Stimulated activated CD4-positive, alpha-beta T cell treated with anti-CD3 and anti-CD28 coated beads, TNF-alpha, amount 100 ng/mL, for 48 hours (primary cell): Measurements from ENCODE around the gene PPME1.

ENCODE experiments used
- DNase-seq, 3 donors: peaks; one replicate each; pipeline ENCODE4 v3.0.0-alpha.2; 2020; ENCODE audit warnings: low read depth in 3 of 3

The PPME1 gene

DNA sequence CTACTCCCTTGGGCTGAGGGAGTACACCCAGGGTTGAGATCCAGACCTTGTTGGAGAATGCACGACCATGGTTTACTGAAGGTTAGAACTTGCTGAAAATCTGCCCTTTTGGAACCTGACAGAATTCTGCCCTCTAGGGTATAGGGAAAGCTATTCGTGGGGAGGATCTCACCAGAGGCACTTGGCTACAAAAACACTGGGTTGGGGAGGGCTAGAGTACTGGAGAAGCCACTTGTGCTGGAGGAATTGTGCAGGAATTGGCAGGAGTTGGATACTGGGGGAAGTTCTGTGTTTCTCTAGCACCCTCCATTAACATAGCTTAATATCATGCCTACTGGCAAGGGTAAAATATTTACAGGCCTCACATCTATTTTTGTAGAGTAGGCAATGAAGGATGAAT lies 55.8 kb downstream of the PPME1 start:
- no peak for DNase-seq

DNA sequence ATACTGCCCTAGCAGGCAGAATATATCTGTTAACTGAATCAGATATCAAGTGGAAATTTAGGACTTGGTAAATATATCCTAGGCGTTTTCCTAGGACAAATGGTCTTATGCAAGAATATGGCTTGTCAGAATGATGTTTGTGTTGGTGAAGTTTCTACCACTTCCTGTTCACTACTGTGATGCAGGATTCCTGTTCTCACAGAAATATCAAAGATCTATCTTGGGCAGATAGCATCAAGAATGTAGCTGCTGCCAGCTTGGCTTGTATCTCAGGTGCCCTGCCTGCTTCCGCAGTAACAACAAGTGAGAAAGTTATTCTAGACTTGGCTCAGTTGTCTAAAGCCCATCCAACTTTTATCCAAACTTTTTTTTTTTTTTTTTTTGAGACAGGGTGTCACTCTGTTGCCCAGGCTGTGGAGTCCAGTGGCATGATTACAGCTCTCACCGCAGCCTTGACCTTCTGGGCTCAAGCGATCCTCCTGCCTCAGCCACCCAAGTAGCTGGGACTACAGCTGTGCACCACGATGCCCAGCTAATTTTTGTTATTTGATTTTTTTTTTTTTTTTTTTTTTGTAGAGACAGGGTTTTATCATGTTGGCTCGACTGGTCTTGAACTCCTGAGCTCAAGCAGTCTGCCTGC lies 61.3 kb downstream of the PPME1 start:
- DNase-seq = no peak

DNA sequence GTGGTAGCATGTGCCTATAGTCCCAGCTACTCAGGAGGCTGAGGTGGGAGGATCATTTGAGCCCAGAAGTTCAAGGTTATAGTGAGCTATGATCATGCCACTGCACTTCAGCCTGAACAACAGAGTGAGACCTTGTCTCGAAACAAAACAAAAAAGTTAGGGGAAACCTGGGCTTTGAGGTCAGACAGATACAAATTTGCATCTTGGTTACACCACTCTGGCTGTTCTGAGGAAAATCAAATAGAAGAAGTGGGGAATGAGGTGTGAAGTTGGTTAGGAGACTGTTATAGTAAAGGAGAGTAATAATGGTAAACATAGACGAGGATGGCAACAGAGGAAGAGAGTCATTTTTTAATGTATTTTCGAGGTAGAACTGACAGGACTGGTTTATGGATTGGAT lies 62.6 kb downstream of the PPME1 start:
- no peak for DNase-seq

DNA sequence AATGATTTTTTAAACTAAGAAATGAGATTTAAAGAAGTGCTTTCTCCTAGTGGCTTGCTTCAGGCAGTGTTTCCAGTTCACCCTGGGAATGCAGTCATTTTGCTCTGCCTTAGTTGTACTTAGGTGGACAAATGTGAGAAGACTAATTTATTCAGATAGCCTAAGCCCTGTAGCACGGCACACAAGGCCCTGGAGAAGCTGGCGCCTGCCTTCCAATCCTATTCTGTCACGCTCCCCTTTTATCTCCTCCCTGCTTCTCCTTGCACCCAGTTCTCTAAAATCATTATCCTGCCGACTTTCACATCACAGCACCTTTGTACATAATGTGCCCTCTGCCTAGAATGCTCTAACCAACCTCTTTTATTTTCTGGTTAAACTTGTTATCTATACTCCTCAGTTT lies 64.0 kb downstream of the PPME1 start:
- no peak for DNase-seq

DNA sequence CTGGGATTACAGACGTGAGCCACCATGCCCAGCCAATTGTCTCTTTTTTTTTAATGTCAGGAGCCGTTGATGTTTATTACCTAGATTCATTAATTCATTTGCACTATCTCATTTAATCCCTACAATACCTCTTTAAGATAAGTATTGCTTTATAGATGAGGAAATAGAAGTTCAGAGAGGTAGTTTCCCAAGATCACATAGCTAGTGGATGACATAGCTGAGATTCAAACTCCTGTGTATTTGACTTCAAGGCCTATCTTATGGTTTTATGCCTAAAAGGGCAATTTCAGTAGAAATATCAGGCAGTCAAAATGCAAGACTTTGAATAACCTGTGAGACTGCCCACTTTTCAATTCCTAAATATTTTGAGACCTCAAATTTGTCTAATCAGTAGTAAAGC lies 66.5 kb downstream of the PPME1 start:
- DNase-seq = no peak

DNA sequence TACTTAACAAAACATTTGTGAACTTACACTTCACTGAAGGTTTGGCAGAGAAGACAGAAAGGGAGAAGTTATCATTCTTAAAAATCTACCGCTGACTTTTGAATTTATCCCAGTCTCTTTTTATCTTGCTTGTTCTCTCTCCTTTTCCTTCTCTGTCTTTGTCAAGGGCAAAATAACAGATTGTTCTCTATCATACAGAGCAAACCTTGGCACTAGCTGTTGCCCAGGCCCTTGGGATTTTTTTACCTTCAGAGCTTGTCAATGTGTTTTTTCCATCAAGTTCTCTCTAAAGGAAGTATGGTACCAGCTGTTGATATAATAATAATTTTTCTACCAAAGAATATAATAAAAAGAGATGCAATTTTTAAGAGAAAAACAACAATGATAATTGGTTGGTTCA lies 67.2 kb downstream of the PPME1 start:
- no peak for DNase-seq

DNA sequence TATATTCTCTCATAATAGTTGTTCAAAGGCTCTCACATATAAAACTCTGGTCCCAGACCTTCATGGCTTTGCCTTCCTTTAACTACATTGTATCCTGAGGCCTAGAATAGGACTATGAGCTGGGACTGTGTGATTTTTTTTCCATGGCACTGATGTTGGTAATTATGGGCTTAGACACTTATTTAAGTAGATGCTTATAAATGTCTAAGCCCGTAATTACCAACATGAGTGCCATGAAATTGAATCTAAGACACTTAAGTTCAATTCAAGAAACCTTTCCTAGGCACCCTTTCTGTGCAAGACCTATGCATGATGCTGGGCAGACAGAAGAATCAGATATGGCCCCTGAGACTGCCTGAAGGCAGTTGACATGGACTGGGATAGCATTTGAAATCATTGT lies 77.4 kb downstream of the PPME1 start:
- DNase-seq = no peak

DNA sequence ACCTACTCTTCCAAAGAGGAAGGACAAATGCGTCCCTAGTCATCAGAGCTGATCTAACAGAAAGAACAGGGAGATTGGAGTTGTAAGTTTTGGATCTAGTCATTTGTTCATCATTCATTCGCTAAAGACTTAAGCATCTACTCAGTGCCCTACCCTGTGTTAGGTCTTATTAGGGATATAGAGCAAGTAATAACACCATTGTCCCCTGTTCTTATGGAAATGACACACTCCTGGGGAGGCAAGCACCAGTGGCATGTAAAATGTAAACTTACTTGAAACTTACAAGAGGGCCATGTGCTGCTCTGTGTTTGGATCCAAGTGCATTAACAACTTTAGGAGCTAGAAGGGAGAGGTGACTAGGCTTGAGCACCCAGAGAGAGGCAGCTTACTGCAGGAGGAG lies 78.4 kb downstream of the PPME1 start:
- no peak for DNase-seq

DNA sequence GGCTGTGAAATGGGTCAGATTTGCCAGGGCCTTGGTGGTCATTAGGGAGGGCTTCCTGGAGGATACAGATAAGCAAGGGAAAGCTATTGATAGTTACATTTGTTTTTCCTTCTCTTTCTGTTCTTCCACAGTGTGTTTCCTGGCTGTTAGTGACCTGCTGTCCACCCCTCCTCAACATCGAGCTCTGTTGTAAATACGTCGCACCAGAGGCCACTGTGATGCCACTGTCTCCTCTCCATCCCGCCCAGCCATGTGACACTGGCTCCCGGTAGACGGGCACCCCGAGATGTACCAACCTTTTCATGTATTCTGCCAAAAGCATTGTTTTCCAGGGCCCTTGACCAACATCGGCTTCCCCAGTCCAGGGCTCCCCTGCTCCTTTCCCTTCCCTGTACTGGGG lies 82.3 kb downstream of the PPME1 start:
- no peak for DNase-seq

DNA sequence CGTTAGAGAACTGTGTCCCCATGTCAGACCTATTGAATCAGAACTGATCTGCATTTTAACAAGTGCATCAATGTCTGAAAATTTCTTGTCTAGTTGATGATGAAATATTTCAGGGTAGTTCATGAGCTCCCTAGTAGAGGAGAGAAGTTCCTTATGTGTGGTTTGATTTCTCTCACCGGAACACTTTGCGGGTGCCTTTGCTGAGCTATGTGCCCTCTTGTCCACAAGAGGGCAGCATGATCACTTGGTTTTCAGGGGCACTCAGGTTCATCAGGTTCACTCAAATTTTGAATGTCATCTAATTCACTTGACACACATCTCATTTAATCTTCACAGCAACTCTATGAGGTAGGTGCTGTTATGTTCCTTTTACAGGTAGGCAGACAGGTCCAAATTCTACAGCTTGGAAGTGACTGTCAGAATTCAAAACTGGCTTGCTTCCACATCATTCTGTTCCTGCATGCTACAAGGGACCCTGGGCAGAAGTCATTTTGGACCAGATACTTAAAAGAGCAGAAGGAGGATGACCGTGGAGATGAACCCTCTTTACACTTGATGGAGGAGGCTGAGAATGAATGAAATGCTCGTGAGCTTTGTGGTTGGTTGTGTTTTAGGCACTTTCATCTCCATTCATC lies 84.8 kb downstream of the PPME1 start:
- peak in 2 of 3 donors; percentile 18 to 29 for DNase-seq

DNA sequence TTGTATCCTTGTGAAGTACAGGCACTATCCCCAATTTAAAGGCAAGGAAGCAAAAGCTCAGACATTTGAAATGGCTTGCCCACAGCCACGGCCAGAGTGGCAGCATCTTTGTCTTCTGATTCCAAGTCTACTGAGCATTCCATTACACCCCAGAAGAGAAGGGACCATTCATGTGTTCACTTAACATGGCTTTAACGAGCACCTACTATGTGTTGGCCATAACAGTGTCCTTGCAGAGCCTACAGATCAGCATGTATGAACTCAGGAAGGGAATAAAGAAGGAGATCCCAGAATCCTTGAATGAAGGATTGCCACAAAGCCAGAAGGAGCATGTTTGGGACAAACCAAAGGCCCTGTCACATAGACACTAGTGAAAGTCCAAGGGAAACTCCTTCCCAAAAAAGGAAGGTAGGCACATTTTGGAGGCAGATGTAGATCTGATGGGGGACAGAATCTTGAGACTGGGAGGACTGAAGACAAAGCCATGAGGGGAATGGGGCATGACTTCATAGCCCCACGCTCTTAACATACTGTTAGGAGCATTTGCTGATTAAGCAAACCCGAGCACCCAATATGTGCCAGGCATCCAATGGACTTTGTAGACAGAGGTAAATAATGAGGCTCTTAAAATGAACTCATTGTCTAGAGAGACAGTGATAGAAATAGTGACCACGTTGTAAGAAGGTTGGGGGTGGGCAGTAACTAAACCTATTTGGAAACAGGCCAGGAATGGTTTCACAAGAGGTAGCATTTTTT lies 85.5 kb downstream of the PPME1 start:
- DNase-seq = no peak

DNA sequence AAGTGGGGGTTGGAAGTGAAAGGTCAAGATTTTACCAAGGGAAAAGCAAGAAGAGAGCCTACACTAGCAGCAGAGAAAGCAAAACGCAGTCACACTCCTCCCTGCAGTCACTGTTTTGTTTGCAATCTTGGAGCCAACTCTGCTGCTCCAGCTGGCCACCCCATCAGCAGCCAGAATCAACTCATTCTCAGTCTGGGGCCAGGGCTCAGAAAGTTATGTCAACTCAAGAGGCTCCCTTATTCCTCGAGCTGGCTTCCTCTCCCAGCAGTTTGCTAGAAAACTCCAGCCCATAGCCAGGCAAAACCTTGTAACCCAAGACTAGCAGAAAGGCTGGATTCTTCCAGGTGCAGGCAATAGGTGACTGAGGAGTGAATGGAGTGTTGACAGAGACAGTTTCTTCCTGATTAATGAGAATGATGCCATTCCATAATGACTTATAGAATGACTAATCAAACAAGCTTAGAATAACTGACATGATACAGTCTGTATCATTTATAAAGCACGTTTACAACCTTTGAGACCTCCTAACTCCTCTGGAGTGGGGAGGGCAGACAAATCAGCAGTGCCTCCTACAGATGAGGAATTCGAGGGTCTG lies 87.0 kb downstream of the PPME1 start:
- no peak for DNase-seq

DNA sequence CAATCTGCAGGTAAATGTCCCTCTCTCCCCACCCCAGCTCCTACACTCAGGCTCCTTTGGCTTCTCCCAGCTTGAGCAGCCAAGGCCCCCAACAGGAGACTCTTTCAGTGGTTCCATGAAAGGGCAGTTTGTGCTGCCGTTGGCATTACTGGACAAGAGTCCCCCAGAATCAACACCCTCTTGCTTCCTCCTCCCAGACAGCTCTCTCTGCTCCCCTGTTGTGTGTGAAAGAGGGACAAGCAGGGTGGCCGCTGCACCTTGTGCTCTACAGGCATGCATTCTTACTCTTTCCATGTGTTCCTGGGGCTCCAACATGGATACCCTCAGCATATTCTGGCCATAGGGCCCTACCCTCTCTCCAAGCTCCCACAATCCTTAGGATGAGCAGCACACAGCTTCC lies 91.6 kb downstream of the PPME1 start:
- no peak for DNase-seq

DNA sequence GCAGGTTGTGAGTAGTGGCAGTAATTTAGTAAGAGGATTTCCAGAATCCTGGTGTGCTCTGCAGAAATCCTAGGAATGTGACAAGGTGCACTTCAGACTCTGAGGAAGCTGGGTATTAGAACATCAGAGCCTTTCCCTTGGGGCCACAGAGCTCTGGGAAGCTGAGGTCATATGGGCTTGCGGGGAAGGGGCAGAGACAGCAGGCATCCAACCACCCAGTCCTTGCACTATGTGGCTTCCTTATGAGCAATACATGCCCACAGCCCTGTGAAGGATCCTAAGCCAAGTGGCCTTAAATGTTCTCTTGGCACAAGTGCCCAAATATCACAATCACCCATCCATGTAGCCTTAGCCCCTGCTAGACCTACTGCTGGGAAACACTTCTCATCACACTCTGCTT lies 94.2 kb downstream of the PPME1 start:
- no peak for DNase-seq

DNA sequence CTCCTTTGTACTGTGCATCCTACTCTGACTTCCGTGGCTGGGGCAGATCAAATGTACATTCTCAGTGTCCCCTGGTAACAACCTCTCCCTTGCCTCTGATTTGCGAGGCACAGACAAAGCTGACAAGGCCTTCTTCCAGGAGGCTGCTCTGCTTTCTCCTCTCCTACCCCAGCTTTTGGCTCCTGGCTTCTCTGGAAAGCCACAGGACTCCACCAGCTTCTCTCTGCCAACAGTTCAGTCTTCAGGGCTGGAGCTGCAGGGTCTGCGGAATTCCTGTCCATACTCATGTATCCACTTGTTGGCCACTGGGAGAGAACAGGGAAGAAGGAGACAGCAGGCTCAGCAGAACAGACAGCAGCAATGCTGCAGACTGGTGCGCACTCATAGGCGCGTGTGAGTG lies 95.9 kb downstream of the PPME1 start:
- DNase-seq = no peak

DNA sequence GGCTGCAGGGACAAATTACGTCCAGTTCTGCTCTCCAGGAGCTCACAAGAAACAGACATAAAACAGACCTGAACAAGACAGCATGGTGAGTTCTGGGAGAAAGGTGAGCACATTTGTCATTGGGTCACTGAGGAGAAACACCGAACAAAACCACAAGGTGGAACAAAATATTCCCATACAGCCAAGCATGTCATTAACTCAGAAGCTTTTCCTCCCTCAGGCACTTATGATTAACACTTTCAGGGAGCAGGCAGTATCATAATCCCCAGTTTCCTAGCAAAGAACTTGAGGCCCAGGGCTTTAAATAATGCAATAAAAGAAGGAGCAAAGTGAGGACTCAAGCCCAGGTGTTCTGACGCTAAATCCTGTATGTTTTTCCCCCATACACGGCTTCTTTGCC lies 97.4 kb downstream of the PPME1 start:
- no peak for DNase-seq

DNA sequence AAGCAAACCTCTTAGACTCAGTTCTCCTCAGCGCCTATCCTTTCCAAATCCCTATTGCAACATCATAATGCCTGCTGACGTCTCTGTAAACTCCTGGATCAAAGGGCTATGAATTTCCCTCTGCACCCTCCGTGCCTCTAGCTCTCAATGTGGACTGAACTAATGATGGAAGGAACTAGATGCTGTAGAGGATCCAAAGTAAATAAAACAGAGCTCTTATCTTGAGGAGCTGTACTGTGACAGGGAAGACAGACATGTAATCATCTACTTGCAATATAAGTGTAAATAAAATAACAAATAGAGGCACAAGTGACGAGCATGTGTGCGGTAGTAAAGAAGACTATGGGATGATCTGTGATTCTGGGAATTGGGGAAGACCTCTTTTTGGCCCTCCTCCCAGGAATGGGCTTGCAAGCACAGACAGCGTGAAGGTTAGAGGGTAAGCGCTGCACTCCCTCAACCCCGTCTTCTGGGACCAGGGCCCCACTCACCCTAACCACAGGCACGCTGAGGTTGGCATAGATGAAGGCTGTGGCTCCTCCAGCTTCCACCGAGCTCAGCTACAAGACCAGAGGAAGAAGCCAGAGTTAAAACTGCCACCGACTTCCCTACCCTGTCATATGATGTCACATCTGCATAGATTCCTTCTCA lies 98.2 kb downstream of the PPME1 start:
- DNase-seq = peak in 1 of 3 donors; percentile 8

DNA sequence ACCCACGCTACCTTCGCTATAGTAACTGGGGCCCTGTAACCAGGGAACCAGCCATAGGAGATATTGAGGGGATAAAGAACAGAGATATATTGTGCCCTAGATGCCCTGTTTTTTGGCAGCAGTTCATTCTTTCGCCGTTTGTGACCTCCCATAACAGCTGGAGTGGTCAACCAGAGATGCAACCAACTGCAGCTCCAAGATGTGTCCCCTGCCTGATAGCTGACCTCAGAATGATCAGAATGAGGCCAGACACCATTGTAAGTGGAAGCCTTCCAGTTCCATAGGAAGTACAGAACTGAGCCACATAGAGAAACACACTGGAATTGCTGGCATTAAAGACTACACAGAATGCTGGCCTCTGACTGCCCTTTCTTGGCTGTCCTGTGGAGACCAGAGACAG lies 101.2 kb downstream of the PPME1 start:
- no peak for DNase-seq

DNA sequence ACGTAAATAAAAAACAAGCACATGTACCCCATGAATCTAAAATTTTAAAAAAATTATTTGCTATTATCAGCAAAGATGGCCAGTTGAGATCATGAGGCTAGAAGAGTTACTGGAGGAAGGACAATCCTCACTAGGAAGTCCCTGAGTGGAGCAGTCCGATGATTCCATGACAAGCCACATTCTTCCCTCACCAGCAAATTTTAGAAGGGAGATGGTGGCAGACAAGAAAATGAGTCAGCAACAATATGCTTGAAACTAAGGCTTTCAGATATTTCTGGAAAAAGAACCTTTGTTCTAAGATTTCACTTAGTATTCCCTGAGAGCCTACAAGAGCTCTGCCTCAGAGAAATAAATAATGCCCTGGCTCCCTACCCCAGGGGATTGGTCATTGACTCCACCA lies 105.5 kb downstream of the PPME1 start:
- DNase-seq = no peak

DNA sequence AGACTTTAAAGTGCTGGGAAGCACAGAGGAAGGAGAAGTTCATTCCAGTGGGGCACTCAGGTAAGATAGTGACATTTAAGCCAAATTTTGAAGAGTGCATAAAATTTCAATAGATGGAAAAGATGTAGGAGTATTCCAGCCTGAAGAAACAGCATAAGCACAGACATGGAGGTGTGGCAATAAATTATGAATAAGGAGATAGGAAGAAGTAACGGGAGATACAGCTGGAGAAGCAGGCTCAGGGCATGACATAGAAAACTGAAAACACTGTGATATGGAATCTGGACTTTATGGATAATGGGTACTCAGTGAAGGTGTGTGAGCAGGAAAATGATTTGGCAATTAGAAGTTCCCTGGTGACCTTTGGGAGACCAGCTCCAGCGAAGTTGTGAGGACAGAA lies 107.0 kb downstream of the PPME1 start:
- DNase-seq = no peak

DNA sequence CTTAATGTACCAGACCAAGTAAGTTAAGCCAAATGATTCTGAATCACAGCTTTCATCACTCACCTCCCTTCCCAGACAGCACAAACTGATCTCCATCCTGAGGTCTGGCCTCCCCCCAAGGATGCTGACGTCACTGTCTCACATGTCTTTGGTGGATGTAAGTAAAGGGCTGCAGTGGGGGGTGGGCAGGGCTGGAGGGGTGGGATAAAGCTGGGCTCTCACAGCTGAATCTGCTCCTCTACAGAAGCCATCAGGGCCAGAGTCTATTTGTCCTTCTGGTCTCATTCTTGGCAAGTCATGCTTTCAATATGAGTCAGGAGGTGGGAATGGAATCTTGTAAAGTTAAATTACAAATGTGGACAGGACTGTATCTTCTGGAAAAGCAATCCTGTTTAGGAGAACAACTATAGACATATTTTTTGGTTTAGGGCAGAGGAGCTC lies 107.7 kb downstream of the PPME1 start:
- DNase-seq = no peak

DNA sequence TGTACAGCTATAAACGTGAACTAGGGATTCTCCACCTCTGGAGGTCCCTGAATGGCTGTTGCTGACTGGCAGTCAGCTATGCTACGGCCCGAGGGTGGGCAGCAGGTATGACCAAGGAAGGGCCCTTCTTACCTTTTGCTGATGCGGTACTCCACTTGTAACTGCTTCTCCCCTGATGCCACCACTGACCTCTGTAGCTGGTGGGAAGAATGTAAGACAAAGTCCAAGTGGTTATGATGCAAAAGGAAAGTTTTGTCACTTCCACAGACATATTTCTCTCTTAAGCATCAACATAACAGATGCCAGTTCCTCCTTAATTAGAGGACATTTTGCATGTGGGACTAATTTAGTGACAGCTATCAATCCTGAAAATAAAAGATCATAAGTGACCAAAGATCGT lies 108.2 kb downstream of the PPME1 start:
- DNase-seq = no peak
